ACC112 (cell line): Measurements from ENCODE around the gene ONECUT2.

Experiments used
- H2AFZ ChIP-seq: fragments of 200-600 bp; sonication (generic); one replicate; pipeline ENCODE4 v1.6.0; 2017; ENCODE audit warnings: antibody characterized with exemption, low read length; ENCODE audit not compliant: unreplicated experiment
- H3K27ac ChIP-seq: fragments of 200-600 bp; sonication (generic); 2 replicates; pipeline ENCODE4 v1.5.1; 2014; ENCODE audit warnings: low read depth, mild to moderate bottlenecking, antibody characterized with exemption, low read length, moderate library complexity
- H3K27me3 ChIP-seq: fragments of 200-600 bp; sonication (generic); 2 replicates; pipeline ENCODE4 v1.6.1; 2014; ENCODE audit warnings: mild to moderate bottlenecking, antibody characterized with exemption, low read length, moderate library complexity, mixed read lengths; ENCODE audit not compliant: insufficient read depth
- H3K36me3 ChIP-seq: fragments of 200-600 bp; sonication (generic); 2 replicates; pipeline ENCODE4 v1.6.1; 2016; ENCODE audit warnings: mild to moderate bottlenecking, antibody characterized with exemption, low read length, moderate library complexity, mixed read lengths; ENCODE audit not compliant: insufficient read depth
- H3K4me1 ChIP-seq: fragments of 200-600 bp; sonication (generic); one replicate; pipeline ENCODE4 v1.6.1; 2016; ENCODE audit warnings: low read length, mixed read lengths; ENCODE audit not compliant: insufficient read depth, unreplicated experiment, control insufficient read depth
- H3K4me3 ChIP-seq: fragments of 200-600 bp; sonication (generic); 2 replicates; pipeline ENCODE4 v1.5.1; 2014; ENCODE audit warnings: mild to moderate bottlenecking, low read depth, low read length
- H3K79me2 ChIP-seq: fragments of 200-600 bp; sonication (generic); one replicate; pipeline ENCODE4 v1.6.0; 2016; ENCODE audit warnings: low read length; ENCODE audit not compliant: control insufficient read depth, unreplicated experiment, insufficient read depth

The ONECUT2 gene

GRCh38 chr18:57533006-57533867 is 98.1 kb downstream of the ONECUT2 start:
- Histone ChIP-seq H3K4me3 (0 out of 2 replicates have a peak overlapping the region, but pooled peaks have one; percentile 26), H2AFZ (peak overlapping the region; percentile 12)

DNA sequence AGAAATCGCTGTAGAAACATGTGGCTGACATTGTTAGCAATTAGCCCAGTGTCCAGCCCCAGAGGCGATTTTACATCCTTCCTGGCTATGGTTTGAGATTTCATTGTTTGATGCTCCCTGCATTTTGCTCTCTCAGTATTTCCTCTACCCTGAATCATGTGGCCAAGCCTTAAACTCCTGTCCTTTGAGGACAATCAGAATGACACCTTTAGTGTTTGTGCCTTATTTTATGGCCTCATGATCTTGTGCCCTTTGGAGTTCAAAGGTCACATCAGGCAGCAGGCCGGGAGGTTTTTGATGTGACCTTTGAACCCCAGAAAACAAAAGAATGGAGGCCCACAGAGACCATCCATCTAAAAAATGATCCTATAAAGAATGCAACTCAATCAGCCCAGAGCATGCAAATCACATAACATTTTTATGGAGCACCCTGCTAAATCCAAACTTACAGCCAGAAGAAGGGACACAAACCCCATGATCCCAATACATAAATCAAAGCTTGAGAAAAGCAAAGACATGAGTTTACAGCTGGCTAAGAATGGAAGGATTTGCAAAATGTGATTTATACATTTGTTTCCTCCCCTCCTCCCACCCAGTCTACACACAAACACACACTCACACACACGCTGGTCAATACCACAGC is 98.8 kb downstream of the ONECUT2 start:
- no peak overlapping the region for H3K27ac ChIP-seq
- H2AFZ ChIP-seq, result peak overlapping the region; percentile 12

More at GRCh38 chr18:57533006-57533867, 98.1 kb downstream of the ONECUT2 start:
- Histone ChIP-seq H3K79me2 (no peaks in the 10 kb centered on the region), H3K27ac (no peak overlapping the region), H3K4me1 (peaks cover 8% of the 10 kb centered on the region), H3K27me3 (peaks cover 24% of the 10 kb centered on the region), H3K36me3 (no peaks in the 10 kb centered on the region)

GRCh38 chr18:57534511-57534909 is 99.3 kb downstream of the ONECUT2 start:
- Histone ChIP-seq H3K4me1 (peaks cover 8% of the 10 kb centered on the region), H3K27me3 (peaks cover 12% of the 10 kb centered on the region), H2AFZ (no peak overlapping the region), H3K36me3 (no peaks in the 10 kb centered on the region), H3K79me2 (no peaks in the 10 kb centered on the region), H3K4me3 (no peak overlapping the region), H3K27ac (no peak overlapping the region)

More for the DNA sequence above, 98.8 kb downstream of the ONECUT2 start:
- Histone ChIP-seq H3K27me3 (peaks cover 17% of the 10 kb centered on the region), H3K79me2 (no peaks in the 10 kb centered on the region), H3K36me3 (no peaks in the 10 kb centered on the region), H3K4me3 (no peak overlapping the region), H3K4me1 (peaks cover 8% of the 10 kb centered on the region)

DNA sequence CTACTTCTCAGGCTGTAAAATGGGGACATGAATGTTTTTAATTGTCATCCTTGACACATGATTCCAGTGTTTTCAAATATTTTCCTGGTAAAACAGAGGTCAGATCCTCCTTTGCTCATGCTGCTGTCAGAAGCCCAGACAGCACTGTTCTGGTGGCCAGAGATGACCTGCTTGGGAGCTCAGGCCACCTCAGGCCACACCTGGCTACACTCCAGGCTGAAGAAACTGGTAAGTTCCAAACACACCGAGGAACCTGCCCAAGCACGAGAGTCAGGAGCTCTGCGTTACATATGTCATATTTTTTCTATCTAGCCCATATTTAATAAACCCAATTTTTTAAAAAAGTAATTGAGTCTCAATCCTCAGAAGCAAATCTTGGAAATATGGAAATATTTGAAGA is 103.4 kb downstream of the ONECUT2 start:
- Histone ChIP-seq H3K79me2 (no peaks in the 10 kb centered on the region), H3K27me3 (no peaks in the 10 kb centered on the region), H3K36me3 (no peaks in the 10 kb centered on the region), H3K4me3 (no peak overlapping the region), H2AFZ (no peak overlapping the region), H3K4me1 (peaks cover 11% of the 10 kb centered on the region), H3K27ac (no peak overlapping the region)

GRCh38 chr18:57539702-57540101 is 104.5 kb downstream of the ONECUT2 start:
- H3K79me2 ChIP-seq, result no peaks in the 10 kb centered on the region
- no peak overlapping the region for H3K27ac ChIP-seq
- peaks cover 10% of the 10 kb centered on the region for H3K4me1 ChIP-seq
- no peaks in the 10 kb centered on the region for H3K27me3 ChIP-seq
- no peaks in the 10 kb centered on the region for H3K36me3 ChIP-seq
- no peak overlapping the region for H2AFZ ChIP-seq
- no peak overlapping the region for H3K4me3 ChIP-seq
